ENCODE results near the gene ARMH4. TPM values are rescaled to one million over a fixed set of nuclear protein-coding genes. Genes with fewer than 3 reads are reported as not detected.
A peak's percentile ranks its signal among the peaks of the same experiment; 100 is the strongest.

Gene ARMH4, protein sequence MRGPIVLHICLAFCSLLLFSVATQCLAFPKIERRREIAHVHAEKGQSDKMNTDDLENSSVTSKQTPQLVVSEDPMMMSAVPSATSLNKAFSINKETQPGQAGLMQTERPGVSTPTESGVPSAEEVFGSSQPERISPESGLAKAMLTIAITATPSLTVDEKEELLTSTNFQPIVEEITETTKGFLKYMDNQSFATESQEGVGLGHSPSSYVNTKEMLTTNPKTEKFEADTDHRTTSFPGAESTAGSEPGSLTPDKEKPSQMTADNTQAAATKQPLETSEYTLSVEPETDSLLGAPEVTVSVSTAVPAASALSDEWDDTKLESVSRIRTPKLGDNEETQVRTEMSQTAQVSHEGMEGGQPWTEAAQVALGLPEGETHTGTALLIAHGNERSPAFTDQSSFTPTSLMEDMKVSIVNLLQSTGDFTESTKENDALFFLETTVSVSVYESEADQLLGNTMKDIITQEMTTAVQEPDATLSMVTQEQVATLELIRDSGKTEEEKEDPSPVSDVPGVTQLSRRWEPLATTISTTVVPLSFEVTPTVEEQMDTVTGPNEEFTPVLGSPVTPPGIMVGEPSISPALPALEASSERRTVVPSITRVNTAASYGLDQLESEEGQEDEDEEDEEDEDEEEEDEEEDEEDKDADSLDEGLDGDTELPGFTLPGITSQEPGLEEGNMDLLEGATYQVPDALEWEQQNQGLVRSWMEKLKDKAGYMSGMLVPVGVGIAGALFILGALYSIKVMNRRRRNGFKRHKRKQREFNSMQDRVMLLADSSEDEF
- total RNA-seq (1 to 10 TPM; 2.0 to 9.7 TPM), polyA plus RNA-seq (ENCODE audit: insufficient read length in 6 of 6) (10 to 100 TPM; 14.4 to 19.4 (median 16.7) TPM)
- long read RNA-seq, donor 1, full-length matches to known transcripts: 2 of 456 reads
- long read RNA-seq, donor 1, partial matches to known transcripts: 355 of 456 reads
- long read RNA-seq, donor 1, other reads (novel, unspliced or antisense): 99 of 456 reads
- long read RNA-seq, donor 2, partial matches to known transcripts: 842 of 848 reads
- long read RNA-seq, donor 2, other reads (novel, unspliced or antisense): 5 of 848 reads
- long read RNA-seq, donor 3, full-length matches to known transcripts: 4 of 144 reads
- long read RNA-seq, donor 3, partial matches to known transcripts: 104 of 144 reads
- long read RNA-seq, donor 3, other reads (novel, unspliced or antisense): 36 of 144 reads
- long read RNA-seq, donor 4, full-length matches to known transcripts: 2 of 5 reads
- long read RNA-seq, donor 4, partial matches to known transcripts: 1 of 5 reads
- long read RNA-seq, donor 4, other reads (novel, unspliced or antisense): 2 of 5 reads
- long read RNA-seq, donor 5, partial matches to known transcripts: 197 of 325 reads
- long read RNA-seq, donor 5, other reads (novel, unspliced or antisense): 128 of 325 reads
- long read RNA-seq, donor 6: 0 reads
- long read RNA-seq, donor 7, partial matches to known transcripts: 104 of 167 reads
- long read RNA-seq, donor 7, other reads (novel, unspliced or antisense): 62 of 167 reads
- long read RNA-seq, donor 8, full-length matches to known transcripts: 3 of 3 reads
- long read RNA-seq, donor 8, partial matches to known transcripts: 0 of 3 reads
- long read RNA-seq, donor 8, other reads (novel, unspliced or antisense): 0 of 3 reads
- long read RNA-seq, donor 9: 0 reads
- long read RNA-seq, donor 10, partial matches to known transcripts: 0 of 1 reads
- long read RNA-seq, donor 10, other reads (novel, unspliced or antisense): 1 of 1 reads
- long read RNA-seq, donor 11, full-length matches to known transcripts: 4 of 4 reads
- long read RNA-seq, donor 11, partial matches to known transcripts: 0 of 4 reads
- long read RNA-seq, donor 11, other reads (novel, unspliced or antisense): 0 of 4 reads
- long read RNA-seq, donor 12, full-length matches to known transcripts: 2 of 265 reads
- long read RNA-seq, donor 12, partial matches to known transcripts: 199 of 265 reads
- long read RNA-seq, donor 12, other reads (novel, unspliced or antisense): 64 of 265 reads

DNA sequence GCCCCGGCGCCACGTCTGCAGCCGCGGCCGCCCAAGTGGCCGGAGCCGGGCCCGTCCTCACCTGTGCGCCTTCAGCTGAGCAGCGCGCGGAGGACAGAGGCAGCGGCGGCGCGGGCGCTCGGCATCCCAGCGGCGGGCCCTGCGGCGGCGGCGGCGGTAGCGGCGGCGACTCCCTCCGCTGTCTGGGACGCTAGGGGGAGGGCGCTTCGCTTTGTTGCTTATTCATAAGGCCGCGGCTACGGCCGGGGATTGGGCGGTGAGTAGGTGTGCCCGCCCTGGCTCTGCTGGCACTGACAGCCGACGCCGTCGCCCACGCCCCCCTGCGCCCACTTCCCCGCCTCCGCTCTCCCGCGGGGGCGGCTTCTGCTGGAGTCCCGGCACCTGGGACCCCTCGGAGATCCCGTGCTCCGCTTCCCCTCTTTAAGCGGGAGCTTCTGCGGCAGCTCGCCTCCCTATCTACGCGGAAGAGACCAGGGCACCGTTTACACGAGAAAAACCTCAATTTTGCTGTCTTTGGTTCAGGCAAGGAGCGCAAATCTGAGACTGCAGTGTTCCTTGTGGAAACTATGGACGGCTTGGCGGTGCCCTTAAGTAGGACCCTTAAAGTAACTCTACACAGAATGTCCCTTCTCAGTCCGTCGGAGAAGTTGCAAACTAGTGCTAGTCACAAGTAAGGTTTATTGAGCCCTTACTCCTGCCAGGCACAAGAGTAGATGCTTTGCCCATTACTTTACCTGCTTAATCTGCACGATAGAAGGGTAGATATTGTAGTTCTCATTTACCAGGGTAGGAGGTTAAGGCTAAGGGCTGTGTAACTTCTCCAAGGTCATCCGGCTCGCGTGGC, at the start of gene ARMH4:
Gene ARMH4, minus strand, starts transcription at position 200 of the 844 bp plus-strand sequence. CDS start 12,855 bp downstream, outside the sequence.
- Histone ChIP-seq H3K27ac (peak within 1 kb of the TSS in 1 of 2 donors; percentile 65), H3K4me3 (peak within 1 kb of the TSS; percentile 68)
- intact Hi-C loops (cut with DNase I): no loop called here

DNA sequence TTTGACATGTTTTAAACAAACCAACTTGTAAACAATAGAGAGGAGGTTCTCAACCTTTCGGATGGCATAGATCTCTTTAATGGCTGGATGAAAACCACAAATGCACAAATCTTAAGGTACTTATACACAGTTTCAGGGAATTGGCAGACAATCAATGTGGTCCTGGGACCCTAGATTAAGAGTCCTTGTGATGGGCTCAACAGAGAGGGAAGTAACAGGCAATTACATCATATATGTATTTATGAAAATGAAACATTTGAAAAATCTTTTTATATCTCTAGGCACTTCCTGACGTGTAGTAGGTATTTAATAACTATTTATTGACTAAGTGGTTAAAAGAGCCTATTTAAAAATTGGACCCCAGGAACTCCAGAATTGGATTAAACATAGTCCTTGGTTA, 48.8 kb upstream of the ARMH4 start:
- Histone ChIP-seq H3K36me3 (peaks cover 0 to 31% of the 10 kb centered on the region in 2 donors), H3K27ac (peak overlapping the region; percentile 92 to 94), H3K4me1 (peaks cover 9 to 18% of the 10 kb centered on the region in 2 donors), H3K27me3 (no peaks in the 10 kb centered on the region), H3K4me3 (peak overlapping the region; percentile 66 to 88), H3K9me3 (no peaks in the 10 kb centered on the region)
- ATAC-seq (no peak), DNase-seq (peak in 1 of 4 donors; percentile 19)
- intact Hi-C loops (cut with DNase I): no loop called here
- TF ChIP-seq, protein P1, sequence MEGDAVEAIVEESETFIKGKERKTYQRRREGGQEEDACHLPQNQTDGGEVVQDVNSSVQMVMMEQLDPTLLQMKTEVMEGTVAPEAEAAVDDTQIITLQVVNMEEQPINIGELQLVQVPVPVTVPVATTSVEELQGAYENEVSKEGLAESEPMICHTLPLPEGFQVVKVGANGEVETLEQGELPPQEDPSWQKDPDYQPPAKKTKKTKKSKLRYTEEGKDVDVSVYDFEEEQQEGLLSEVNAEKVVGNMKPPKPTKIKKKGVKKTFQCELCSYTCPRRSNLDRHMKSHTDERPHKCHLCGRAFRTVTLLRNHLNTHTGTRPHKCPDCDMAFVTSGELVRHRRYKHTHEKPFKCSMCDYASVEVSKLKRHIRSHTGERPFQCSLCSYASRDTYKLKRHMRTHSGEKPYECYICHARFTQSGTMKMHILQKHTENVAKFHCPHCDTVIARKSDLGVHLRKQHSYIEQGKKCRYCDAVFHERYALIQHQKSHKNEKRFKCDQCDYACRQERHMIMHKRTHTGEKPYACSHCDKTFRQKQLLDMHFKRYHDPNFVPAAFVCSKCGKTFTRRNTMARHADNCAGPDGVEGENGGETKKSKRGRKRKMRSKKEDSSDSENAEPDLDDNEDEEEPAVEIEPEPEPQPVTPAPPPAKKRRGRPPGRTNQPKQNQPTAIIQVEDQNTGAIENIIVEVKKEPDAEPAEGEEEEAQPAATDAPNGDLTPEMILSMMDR (IDR thresholded peaks at IDR 0.05): no peak

More for the DNA sequence above, at the start of gene ARMH4:
- Histone ChIP-seq H3K9me3 (no peaks in the 10 kb centered on the region), H3K27me3 (peaks cover 7 to 60% of the 10 kb centered on the region in 2 donors), H3K4me1 (peaks cover 0 to 18% of the 10 kb centered on the region in 2 donors), H3K36me3 (no peaks in the 10 kb centered on the region)
- peak; percentile 99 for ATAC-seq
- peak; percentile 82 to 93 (median 90) for DNase-seq
- TF ChIP-seq, protein P1 (IDR thresholded peaks at IDR 0.05): peak in 1 of 2 donors; percentile 10

DNA sequence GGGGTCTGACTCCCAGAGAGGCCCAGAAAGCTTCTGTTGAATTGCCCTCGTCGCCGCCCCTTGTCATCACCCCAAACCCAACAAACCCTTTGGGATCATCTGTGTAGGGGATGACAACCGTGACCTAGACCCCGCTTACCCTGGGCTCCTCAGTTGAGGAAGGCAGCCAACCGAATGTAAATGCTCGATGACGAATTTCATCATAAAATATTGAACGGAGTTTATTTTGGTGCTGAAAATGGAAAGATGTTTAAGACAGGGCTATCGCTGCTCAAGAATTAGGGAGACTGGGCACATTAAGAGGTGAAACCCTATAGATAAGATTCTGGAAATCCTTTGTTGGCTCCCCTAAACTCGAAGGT, 48.4 kb upstream of the ARMH4 start:
- Histone ChIP-seq H3K27me3 (no peaks in the 10 kb centered on the region), H3K4me1 (peaks cover 9 to 18% of the 10 kb centered on the region in 2 donors), H3K27ac (peak overlapping the region; percentile 92 to 94), H3K9me3 (no peaks in the 10 kb centered on the region), H3K4me3 (peak overlapping the region; percentile 66 to 88), H3K36me3 (peaks cover 0 to 27% of the 10 kb centered on the region in 2 donors)
- peak; percentile 5 for ATAC-seq
- intact Hi-C loops (cut with DNase I): no loop called here
- DNase-seq: peak in 1 of 4 donors; percentile 11
- TF ChIP-seq, protein P1 (IDR thresholded peaks at IDR 0.05): no peak
